Activated T-cell treated with anti-CD3 and anti-CD28 coated beads for 1 hour (primary cell): ENCODE measurements around the gene SUFU.

Experiments
- DNase-seq: peaks from one replicate; pipeline ENCODE4 v3.0.0-alpha.2; 2020; ENCODE audit warnings: low read depth

SUFU gene

GRCh38 chr10:102635377-102635776 lies 131.6 kb downstream of the SUFU start:
- no peak for DNase-seq

- no peak for DNase-seq
These were observed 135.8 kb downstream of the SUFU start for GRCh38 chr10:102639537-102639936.

GRCh38 chr10:102641402-102641801 lies 137.6 kb downstream of the SUFU start:
- no peak for DNase-seq

- DNase-seq = peak; percentile 96
These were observed 138.3 kb downstream of the SUFU start for GRCh38 chr10:102641880-102642735.

GRCh38 chr10:102642736-102643335 lies 139.1 kb downstream of the SUFU start:
- DNase-seq = peak; percentile 51

GRCh38 chr10:102643336-102644065 lies 139.7 kb downstream of the SUFU start:
- DNase-seq = peak; percentile 30

- peak; percentile 43 for DNase-seq
These were observed 140.4 kb downstream of the SUFU start, which contains the start of gene TRIM8 for GRCh38 chr10:102644066-102644645. TSS of gene TRIM8 (plus strand) at chr10:102644479. CDS start at chr10:102644618, 139 bp downstream.

GRCh38 chr10:102644646-102645387 lies 141.0 kb downstream of the SUFU start:
- peak; percentile 74 for DNase-seq

- DNase-seq = peak; percentile 30
These were observed 141.6 kb downstream of the SUFU start for GRCh38 chr10:102645388-102645740.

- DNase-seq = peak; percentile 50
These were observed 142.2 kb downstream of the SUFU start for GRCh38 chr10:102645741-102646609.

GRCh38 chr10:102646610-102647442 lies 143.1 kb downstream of the SUFU start:
- peak; percentile 25 for DNase-seq

GRCh38 chr10:102647443-102648268 lies 143.9 kb downstream of the SUFU start:
- no peak for DNase-seq

GRCh38 chr10:102648269-102648888 lies 144.6 kb downstream of the SUFU start:
- DNase-seq = no peak

- DNase-seq = no peak
These were observed 145.4 kb downstream of the SUFU start for GRCh38 chr10:102648889-102649796.

- no peak for DNase-seq
These were observed 146.3 kb downstream of the SUFU start for GRCh38 chr10:102649797-102650654.
